ENCODE results near the gene ADAMTS9.

ADAMTS9 gene

GRCh38 chr3:64686446-64686908, 1.3 kb downstream of the ADAMTS9 start:
- no peak for DNase-seq (ENCODE audit: low read depth)

GRCh38 chr3:64685800-64686445, 1.9 kb downstream of the ADAMTS9 start:
- no peak for DNase-seq (ENCODE audit: low read depth)

GRCh38 chr3:64685331-64685799, 2.4 kb downstream of the ADAMTS9 start:
- no peak for DNase-seq (ENCODE audit: low read depth)

- DNase-seq (ENCODE audit: low read depth) = no peak
These were observed 3.0 kb downstream of the ADAMTS9 start for GRCh38 chr3:64684715-64685261.

- DNase-seq (ENCODE audit: low read depth) = no peak
These were observed 6.0 kb downstream of the ADAMTS9 start for GRCh38 chr3:64681827-64682226.

GRCh38 chr3:64681015-64681414, 6.8 kb downstream of the ADAMTS9 start:
- DNase-seq (ENCODE audit: low read depth) = no peak

GRCh38 chr3:64680334-64680733, 7.5 kb downstream of the ADAMTS9 start:
- no peak for DNase-seq (ENCODE audit: low read depth)

GRCh38 chr3:64677961-64678716, 9.7 kb downstream of the ADAMTS9 start:
- DNase-seq (ENCODE audit: low read depth) = no peak

- no peak for DNase-seq (ENCODE audit: low read depth)
These were observed 11.0 kb downstream of the ADAMTS9 start for GRCh38 chr3:64676831-64677230.

GRCh38 chr3:64675687-64676247, 12.0 kb downstream of the ADAMTS9 start:
- DNase-seq (ENCODE audit: low read depth) = no peak

GRCh38 chr3:64674591-64675076, 13.2 kb downstream of the ADAMTS9 start:
- DNase-seq (ENCODE audit: low read depth) = no peak

- no peak for DNase-seq (ENCODE audit: low read depth)
These were observed 14.6 kb downstream of the ADAMTS9 start for GRCh38 chr3:64673159-64673715.

GRCh38 chr3:64668582-64669510, 19.0 kb downstream of the ADAMTS9 start:
- no peak for DNase-seq (ENCODE audit: low read depth)

- no peak for DNase-seq (ENCODE audit: low read depth)
These were observed 19.8 kb downstream of the ADAMTS9 start for GRCh38 chr3:64667887-64668581.

- no peak for DNase-seq (ENCODE audit: low read depth)
These were observed 20.7 kb downstream of the ADAMTS9 start for GRCh38 chr3:64667138-64667537.

GRCh38 chr3:64666171-64666588, 21.6 kb downstream of the ADAMTS9 start:
- no peak for DNase-seq (ENCODE audit: low read depth)

- no peak for DNase-seq (ENCODE audit: low read depth)
These were observed 23.4 kb downstream of the ADAMTS9 start for GRCh38 chr3:64664397-64664796.

GRCh38 chr3:64659617-64659978, 28.2 kb downstream of the ADAMTS9 start:
- DNase-seq (ENCODE audit: low read depth) = no peak

- no peak for DNase-seq (ENCODE audit: low read depth)
These were observed 29.8 kb downstream of the ADAMTS9 start for GRCh38 chr3:64658001-64658400.

GRCh38 chr3:64656544-64656943, 31.3 kb downstream of the ADAMTS9 start:
- DNase-seq (ENCODE audit: low read depth) = no peak

GRCh38 chr3:64655160-64655559, 32.6 kb downstream of the ADAMTS9 start:
- DNase-seq (ENCODE audit: low read depth) = no peak
